Rectal smooth muscle tissue (tissue), 1 donor: ENCODE data around the gene KIRREL2.

Experiments
- H3K27ac ChIP-seq: one replicate; pipeline ENCODE4 v1.7.0; 2013; ENCODE audit warnings: low read depth, low read length, inconsistent platforms
- H3K27me3 ChIP-seq: one replicate; pipeline ENCODE4 v1.7.0; 2013; ENCODE audit warnings: low read length; ENCODE audit not compliant: control insufficient read depth, insufficient read depth
- H3K36me3 ChIP-seq: one replicate; pipeline ENCODE4 v1.7.0; 2013; ENCODE audit warnings: low read length; ENCODE audit not compliant: control insufficient read depth, insufficient read depth
- H3K4me1 ChIP-seq: one replicate; pipeline ENCODE4 v1.7.0; 2013; ENCODE audit warnings: low read length; ENCODE audit not compliant: control insufficient read depth, insufficient read depth
- H3K4me3 ChIP-seq: one replicate; pipeline ENCODE4 v1.7.0; 2013; ENCODE audit warnings: low read length
- H3K9ac ChIP-seq: one replicate; pipeline ENCODE4 v1.7.0; 2013; ENCODE audit warnings: low read length

KIRREL2 gene

GRCh38 chr19:35848486-35848885 is 8.2 kb upstream of the KIRREL2 start:
- Histone ChIP-seq H3K9ac (no peak overlapping the region), H3K4me3 (no peak overlapping the region), H3K27ac (no peak overlapping the region), H3K27me3 (peaks cover 39% of the 10 kb centered on the region), H3K4me1 (no peaks in the 10 kb centered on the region), H3K36me3 (no peaks in the 10 kb centered on the region)

- H3K36me3 ChIP-seq, result no peaks in the 10 kb centered on the region
- no peak overlapping the region for H3K27ac ChIP-seq
- no peak overlapping the region for H3K9ac ChIP-seq
- H3K4me3 ChIP-seq, result no peak overlapping the region
- peaks cover 36% of the 10 kb centered on the region for H3K27me3 ChIP-seq
- no peaks in the 10 kb centered on the region for H3K4me1 ChIP-seq
Measured at GRCh38 chr19:35848919-35849505, 7.7 kb upstream of the KIRREL2 start.

GRCh38 chr19:35851213-35852028 is 5.3 kb upstream of the KIRREL2 start:
- H3K27me3 ChIP-seq, result peaks cover 29% of the 10 kb centered on the region
- H3K9ac ChIP-seq, result no peak overlapping the region
- no peak overlapping the region for H3K27ac ChIP-seq
- no peak overlapping the region for H3K4me3 ChIP-seq
- no peaks in the 10 kb centered on the region for H3K36me3 ChIP-seq
- H3K4me1 ChIP-seq, result no peaks in the 10 kb centered on the region

- H3K27ac ChIP-seq, result no peak within 1 kb of the TSS
- no peaks in the 10 kb centered on the region for H3K4me1 ChIP-seq
- no peaks in the 10 kb centered on the region for H3K36me3 ChIP-seq
- H3K9ac ChIP-seq, result no peak within 1 kb of the TSS
- H3K27me3 ChIP-seq, result peaks cover 32% of the 10 kb centered on the region
- no peak within 1 kb of the TSS for H3K4me3 ChIP-seq
Measured at GRCh38 chr19:35852029-35852780, 4.5 kb upstream of the KIRREL2 start, which contains the start of gene NPHS1. Gene NPHS1 (minus strand): TSS chr19:35852504. CDS start chr19:35851837, 667 bp downstream.

GRCh38 chr19:35853038-35853756 is 3.5 kb upstream of the KIRREL2 start:
- Histone ChIP-seq H3K27ac (no peak overlapping the region), H3K27me3 (peaks cover 30% of the 10 kb centered on the region), H3K4me3 (no peak overlapping the region), H3K36me3 (no peaks in the 10 kb centered on the region), H3K9ac (no peak overlapping the region), H3K4me1 (no peaks in the 10 kb centered on the region)

DNA sequence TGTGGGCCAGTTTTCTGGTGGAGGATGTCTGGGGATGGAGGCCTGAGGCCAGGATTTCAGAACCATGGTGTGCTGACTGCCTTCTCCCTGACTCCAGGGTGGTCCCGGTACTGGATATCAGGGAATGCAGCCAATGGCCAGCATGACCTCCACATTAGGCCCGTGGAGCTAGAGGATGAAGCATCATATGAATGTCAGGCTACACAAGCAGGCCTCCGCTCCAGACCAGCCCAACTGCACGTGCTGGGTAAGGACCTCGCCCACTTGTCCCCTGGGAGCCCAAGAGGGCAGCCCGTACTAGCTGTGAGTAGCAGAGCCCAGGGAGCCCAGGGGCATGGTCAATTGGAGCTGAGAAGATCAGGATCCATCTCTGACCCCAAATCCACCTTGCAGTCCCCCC is 1.6 kb downstream of the KIRREL2 start:
- Histone ChIP-seq H3K9ac (no peak overlapping the region), H3K27me3 (peaks cover 35% of the 10 kb centered on the region), H3K4me1 (no peaks in the 10 kb centered on the region), H3K4me3 (no peak overlapping the region), H3K27ac (no peak overlapping the region), H3K36me3 (no peaks in the 10 kb centered on the region)

DNA sequence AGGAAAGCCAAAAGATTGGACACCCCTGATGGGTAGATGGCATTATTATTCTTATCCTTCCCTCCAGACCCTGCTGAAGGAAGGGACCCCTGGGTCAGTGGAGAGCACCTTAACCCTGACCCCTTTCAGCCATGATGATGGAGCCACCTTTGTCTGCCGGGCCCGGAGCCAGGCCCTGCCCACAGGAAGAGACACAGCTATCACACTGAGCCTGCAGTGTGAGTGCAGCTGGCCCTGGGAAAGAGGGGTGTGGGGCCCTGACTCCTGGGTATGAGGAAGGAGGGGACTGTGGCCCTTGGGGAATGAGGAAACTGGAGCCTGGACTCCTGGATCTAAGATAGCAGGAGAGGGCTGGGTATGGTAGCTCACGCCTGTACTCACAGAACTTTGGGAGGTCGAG is 2.7 kb downstream of the KIRREL2 start:
- H3K36me3 ChIP-seq, result no peaks in the 10 kb centered on the region
- H3K9ac ChIP-seq, result no peak overlapping the region
- H3K4me1 ChIP-seq, result no peaks in the 10 kb centered on the region
- H3K27ac ChIP-seq, result no peak overlapping the region
- H3K4me3 ChIP-seq, result no peak overlapping the region
- H3K27me3 ChIP-seq, result peaks cover 35% of the 10 kb centered on the region

GRCh38 chr19:35860436-35860817 is 3.7 kb downstream of the KIRREL2 start:
- H3K4me1 ChIP-seq, result no peaks in the 10 kb centered on the region
- H3K27me3 ChIP-seq, result peaks cover 31% of the 10 kb centered on the region
- no peak overlapping the region for H3K9ac ChIP-seq
- H3K4me3 ChIP-seq, result no peak overlapping the region
- no peaks in the 10 kb centered on the region for H3K36me3 ChIP-seq
- H3K27ac ChIP-seq, result no peak overlapping the region

DNA sequence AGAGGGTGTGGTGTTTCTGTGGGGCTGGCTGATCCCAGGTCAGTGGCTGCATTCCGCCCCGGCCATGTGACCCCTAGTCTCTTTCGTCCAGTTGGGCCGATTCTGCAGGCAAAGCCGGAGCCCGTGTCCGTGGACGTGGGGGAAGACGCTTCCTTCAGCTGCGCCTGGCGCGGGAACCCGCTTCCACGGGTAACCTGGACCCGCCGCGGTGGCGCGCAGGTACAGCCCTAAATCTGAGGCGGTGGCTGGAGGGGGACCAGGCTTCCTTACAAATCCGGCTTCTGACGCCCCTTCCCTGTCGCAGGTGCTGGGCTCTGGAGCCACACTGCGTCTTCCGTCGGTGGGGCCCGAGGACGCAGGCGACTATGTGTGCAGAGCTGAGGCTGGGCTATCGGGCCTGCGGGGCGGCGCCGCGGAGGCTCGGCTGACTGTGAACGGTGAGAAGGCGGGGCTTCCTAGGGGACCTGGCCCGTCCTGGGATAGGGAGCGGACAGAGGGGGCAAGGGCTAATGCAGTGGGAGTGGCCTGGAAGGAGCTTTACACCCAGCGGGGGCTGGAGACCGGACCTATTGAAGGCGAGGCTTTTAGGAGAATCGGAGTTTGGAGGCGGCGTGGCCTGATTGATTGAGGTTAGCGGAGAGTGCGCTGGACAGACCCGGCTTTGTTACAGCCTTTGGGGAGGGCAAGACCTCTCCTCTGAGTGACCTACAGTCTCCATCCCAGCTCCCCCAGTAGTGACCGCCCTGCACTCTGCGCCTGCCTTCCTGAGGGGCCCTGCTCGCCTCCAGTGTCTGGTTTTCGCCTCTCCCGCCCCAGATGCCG is 4.3 kb downstream of the KIRREL2 start:
- Histone ChIP-seq H3K36me3 (no peaks in the 10 kb centered on the region), H3K9ac (no peak overlapping the region), H3K27ac (no peak overlapping the region), H3K27me3 (peaks cover 29% of the 10 kb centered on the region), H3K4me3 (no peak overlapping the region), H3K4me1 (no peaks in the 10 kb centered on the region)

GRCh38 chr19:35861640-35862160 is 5.0 kb downstream of the KIRREL2 start:
- Histone ChIP-seq H3K4me1 (no peaks in the 10 kb centered on the region), H3K4me3 (no peak overlapping the region), H3K27me3 (peaks cover 24% of the 10 kb centered on the region), H3K36me3 (no peaks in the 10 kb centered on the region), H3K9ac (no peak overlapping the region), H3K27ac (no peak overlapping the region)

- Histone ChIP-seq H3K4me1 (no peaks in the 10 kb centered on the region), H3K4me3 (no peak overlapping the region), H3K36me3 (no peaks in the 10 kb centered on the region), H3K27ac (no peak overlapping the region), H3K9ac (no peak overlapping the region), H3K27me3 (peaks cover 21% of the 10 kb centered on the region)
Measured at GRCh38 chr19:35862528-35862927, 5.8 kb downstream of the KIRREL2 start.
